ENCODE data around the gene S100Z.
"Not testable (repeated sequence)": the region's sequence is repeated elsewhere in the genome, so short reads cannot be mapped to it uniquely, and the experiment has no call there.

The S100Z gene

DNA sequence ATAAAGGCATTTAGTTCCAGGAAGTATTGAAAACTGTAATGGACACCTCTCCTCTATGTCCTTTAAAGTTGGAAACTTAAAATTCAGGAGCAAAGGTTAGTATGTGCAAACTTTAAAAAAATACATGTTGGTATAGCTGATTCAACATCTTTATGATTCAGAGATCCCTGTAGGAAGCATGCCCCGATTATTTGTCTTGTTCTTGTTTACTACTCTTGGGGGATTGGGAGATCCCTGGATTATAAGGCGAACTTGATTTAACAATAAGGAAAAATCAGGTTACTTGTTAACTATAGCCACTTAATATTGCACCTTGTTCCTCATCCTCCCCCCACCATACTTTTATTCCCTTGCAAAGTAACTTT is 29.3 kb upstream of the S100Z start (continued):
- TF ChIP-seq, protein P1, sequence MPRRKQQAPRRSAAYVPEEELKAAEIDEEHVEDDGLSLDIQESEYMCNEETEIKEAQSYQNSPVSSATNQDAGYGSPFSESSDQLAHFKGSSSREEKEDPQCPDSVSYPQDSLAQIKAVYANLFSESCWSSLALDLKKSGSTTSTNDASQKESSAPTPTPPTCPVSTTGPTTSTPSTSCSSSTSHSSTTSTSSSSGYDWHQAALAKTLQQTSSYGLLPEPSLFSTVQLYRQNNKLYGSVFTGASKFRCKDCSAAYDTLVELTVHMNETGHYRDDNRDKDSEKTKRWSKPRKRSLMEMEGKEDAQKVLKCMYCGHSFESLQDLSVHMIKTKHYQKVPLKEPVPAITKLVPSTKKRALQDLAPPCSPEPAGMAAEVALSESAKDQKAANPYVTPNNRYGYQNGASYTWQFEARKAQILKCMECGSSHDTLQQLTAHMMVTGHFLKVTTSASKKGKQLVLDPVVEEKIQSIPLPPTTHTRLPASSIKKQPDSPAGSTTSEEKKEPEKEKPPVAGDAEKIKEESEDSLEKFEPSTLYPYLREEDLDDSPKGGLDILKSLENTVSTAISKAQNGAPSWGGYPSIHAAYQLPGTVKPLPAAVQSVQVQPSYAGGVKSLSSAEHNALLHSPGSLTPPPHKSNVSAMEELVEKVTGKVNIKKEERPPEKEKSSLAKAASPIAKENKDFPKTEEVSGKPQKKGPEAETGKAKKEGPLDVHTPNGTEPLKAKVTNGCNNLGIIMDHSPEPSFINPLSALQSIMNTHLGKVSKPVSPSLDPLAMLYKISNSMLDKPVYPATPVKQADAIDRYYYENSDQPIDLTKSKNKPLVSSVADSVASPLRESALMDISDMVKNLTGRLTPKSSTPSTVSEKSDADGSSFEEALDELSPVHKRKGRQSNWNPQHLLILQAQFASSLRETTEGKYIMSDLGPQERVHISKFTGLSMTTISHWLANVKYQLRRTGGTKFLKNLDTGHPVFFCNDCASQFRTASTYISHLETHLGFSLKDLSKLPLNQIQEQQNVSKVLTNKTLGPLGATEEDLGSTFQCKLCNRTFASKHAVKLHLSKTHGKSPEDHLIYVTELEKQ (tag by site-specific recombination; IDR thresholded peaks at IDR 0.05; ENCODE audit: borderline replicate concordance): no peak
- no peak for TF ChIP-seq ZNF768 (tag by site-specific recombination; IDR thresholded peaks at IDR 0.05)
- no peak for TF ChIP-seq ZNF324 (tag by site-specific recombination; IDR thresholded peaks at IDR 0.05)
- TF ChIP-seq PRDM1 (tag by site-specific recombination; IDR thresholded peaks at IDR 0.05): no peak

DNA sequence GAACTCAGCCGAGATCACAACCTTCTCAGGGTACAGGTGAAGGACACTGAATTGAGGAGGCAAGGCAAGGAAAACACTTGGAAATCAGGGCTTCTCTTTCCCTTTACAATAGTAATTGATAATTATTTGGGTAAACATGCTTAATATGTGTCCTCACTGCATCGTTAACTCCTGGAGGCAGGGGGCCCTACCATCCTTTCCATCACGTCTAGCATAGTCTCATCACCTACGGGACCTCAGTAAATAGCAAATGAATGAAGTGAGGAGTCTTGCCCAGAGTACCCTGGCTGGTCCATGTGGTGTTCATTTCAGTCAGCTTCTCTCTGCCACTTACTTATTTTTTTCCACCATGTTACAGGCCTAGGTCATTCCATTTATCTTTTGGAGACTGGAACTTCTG is 28.7 kb upstream of the S100Z start:
- TF ChIP-seq, protein P2, sequence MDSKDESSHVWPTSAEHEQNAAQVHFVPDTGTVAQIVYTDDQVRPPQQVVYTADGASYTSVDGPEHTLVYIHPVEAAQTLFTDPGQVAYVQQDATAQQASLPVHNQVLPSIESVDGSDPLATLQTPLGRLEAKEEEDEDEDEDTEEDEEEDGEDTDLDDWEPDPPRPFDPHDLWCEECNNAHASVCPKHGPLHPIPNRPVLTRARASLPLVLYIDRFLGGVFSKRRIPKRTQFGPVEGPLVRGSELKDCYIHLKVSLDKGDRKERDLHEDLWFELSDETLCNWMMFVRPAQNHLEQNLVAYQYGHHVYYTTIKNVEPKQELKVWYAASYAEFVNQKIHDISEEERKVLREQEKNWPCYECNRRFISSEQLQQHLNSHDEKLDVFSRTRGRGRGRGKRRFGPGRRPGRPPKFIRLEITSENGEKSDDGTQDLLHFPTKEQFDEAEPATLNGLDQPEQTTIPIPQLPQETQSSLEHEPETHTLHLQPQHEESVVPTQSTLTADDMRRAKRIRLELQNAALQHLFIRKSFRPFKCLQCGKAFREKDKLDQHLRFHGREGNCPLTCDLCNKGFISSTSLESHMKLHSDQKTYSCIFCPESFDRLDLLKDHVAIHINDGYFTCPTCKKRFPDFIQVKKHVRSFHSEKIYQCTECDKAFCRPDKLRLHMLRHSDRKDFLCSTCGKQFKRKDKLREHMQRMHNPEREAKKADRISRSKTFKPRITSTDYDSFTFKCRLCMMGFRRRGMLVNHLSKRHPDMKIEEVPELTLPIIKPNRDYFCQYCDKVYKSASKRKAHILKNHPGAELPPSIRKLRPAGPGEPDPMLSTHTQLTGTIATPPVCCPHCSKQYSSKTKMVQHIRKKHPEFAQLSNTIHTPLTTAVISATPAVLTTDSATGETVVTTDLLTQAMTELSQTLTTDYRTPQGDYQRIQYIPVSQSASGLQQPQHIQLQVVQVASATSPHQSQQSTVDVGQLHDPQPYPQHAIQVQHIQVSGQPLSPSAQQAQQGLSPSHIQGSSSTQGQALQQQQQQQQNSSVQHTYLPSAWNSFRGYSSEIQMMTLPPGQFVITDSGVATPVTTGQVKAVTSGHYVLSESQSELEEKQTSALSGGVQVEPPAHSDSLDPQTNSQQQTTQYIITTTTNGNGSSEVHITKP (tag by site-specific recombination; IDR thresholded peaks at IDR 0.05): 0 out of 2 replicates have a peak, but pooled peaks have one; percentile 23
- TF ChIP-seq ZSCAN30 (tag by site-specific recombination; IDR thresholded peaks at IDR 0.05): no peak
- Histone ChIP-seq H3K36me3 (ENCODE audit: control insufficient read depth in 2 of 2, insufficient read depth in 1 of 2, low read length in 2 of 2) (peaks cover 0 to 3% of the 10 kb centered on the region in 2 experiments; a peak in 1 of 3 replicates), H3K4me1 (ENCODE audit: control insufficient read depth, insufficient read depth, low read length) (peaks cover 4% of the 10 kb centered on the region), H3K9me3 (ENCODE audit: control insufficient read depth, insufficient read depth, low read depth, low read length) (no peaks in the 10 kb centered on the region), H3K4me3 (ENCODE audit: low read depth, low read length) (peak overlapping the region; percentile 65), H3K27ac (ENCODE audit: extremely low read depth, low read depth, low read length) (no peak overlapping the region)
- ChIA-PET CTCF (interaction anchor here (1.1 to 1.6 kb wide), 2 partner anchors 21 to 219 kb away, joined by 3 to 4 read pairs; no protein-coding TSS in a partner anchor), POLR2A (interaction anchor here (0.7 to 1.2 kb wide), 2 partner anchors 30 to 213 kb away, joined by 3 read pairs; no protein-coding TSS in a partner anchor)

DNA sequence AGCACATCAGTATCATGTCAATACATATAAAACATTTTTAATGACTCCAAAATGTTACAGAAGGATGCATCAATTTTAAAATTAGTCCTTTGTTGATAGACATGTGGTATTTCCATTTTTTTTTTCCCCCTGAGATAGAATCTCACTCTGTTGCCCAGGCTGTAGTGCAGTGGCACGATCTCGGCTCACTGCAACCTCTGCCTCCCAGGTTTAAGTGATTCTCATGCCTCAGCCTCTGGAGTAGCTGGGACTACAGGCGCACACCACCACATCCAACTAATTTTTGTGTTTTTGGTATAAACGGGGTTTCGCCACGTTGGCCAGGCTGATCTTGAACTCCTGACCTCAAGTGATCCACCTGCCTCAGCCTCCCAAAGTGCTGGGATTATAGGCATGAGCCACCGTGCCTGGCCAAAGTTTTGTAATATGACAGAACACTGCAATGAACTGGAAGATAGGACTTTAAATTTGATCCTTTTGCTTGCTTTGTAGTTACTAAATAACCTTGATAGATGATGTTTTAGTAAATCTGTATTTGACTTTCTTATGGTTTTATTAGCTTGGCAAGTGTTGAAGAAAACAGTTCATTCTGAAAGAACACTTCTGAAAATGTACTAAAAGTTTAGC is 27.6 kb upstream of the S100Z start:
- POLR2A ChIA-PET: interaction anchor here (0.7 kb wide), 1 partner anchor 212 kb away, joined by 3 read pairs; no protein-coding TSS in a partner anchor
- CTCF ChIA-PET: interaction anchor here (0.7 kb wide), 1 partner anchor 1308 kb away, joined by 3 read pairs; no protein-coding TSS in a partner anchor
- not testable (repeated sequence) for H3K36me3 ChIP-seq (ENCODE audit: control insufficient read depth in 2 of 2, insufficient read depth in 1 of 2, low read length in 2 of 2); H3K4me3 ChIP-seq (ENCODE audit: low read depth, low read length); H3K27ac ChIP-seq (ENCODE audit: extremely low read depth, low read depth, low read length); H3K4me1 ChIP-seq (ENCODE audit: control insufficient read depth, insufficient read depth, low read length); H3K9me3 ChIP-seq (ENCODE audit: control insufficient read depth, insufficient read depth, low read depth, low read length)
- TF ChIP-seq ZNF394 (tag by site-specific recombination; IDR thresholded peaks at IDR 0.05; ENCODE audit: borderline replicate concordance) (peak; percentile 20; the same call in 1 of the 2 replicates), ZNF121 (tag by site-specific recombination; IDR thresholded peaks at IDR 0.05) (peak; percentile 66)

DNA sequence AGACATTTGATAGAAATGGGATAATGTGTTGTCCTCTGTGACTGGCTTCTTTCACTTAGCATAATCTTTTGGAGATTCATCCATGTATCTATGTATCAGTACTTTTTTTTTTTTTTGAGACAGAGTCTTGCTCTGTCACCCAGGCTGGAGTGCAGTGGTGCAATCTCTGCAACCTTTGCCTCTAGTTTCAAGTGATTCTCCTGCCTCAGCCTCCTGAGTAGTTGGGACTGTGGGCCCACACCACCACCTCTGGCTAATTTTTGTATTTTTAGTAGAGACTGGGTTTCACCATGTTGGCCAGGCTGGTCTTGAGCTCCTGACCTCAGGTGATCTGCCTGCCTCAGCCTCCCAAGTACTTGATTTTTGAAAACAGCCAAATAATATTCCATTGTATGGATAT is 23.4 kb upstream of the S100Z start:
- H3K4me3 ChIP-seq (ENCODE audit: low read depth, low read length); H3K36me3 ChIP-seq (ENCODE audit: control insufficient read depth in 2 of 2, insufficient read depth in 1 of 2, low read length in 2 of 2); H3K27ac ChIP-seq (ENCODE audit: extremely low read depth, low read depth, low read length); POLR2A ChIA-PET; H3K9me3 ChIP-seq (ENCODE audit: control insufficient read depth, insufficient read depth, low read depth, low read length); H3K4me1 ChIP-seq (ENCODE audit: control insufficient read depth, insufficient read depth, low read length): not testable (repeated sequence)
- CTCF ChIA-PET: interaction anchor here (0.6 kb wide), 1 partner anchor 234 kb away, joined by 3 read pairs; no protein-coding TSS in a partner anchor
- TF ChIP-seq, protein P3, sequence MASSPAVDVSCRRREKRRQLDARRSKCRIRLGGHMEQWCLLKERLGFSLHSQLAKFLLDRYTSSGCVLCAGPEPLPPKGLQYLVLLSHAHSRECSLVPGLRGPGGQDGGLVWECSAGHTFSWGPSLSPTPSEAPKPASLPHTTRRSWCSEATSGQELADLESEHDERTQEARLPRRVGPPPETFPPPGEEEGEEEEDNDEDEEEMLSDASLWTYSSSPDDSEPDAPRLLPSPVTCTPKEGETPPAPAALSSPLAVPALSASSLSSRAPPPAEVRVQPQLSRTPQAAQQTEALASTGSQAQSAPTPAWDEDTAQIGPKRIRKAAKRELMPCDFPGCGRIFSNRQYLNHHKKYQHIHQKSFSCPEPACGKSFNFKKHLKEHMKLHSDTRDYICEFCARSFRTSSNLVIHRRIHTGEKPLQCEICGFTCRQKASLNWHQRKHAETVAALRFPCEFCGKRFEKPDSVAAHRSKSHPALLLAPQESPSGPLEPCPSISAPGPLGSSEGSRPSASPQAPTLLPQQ (tag by site-specific recombination; IDR thresholded peaks at IDR 0.05): peak; percentile 51
- 0 out of 2 replicates have a peak, but pooled peaks have one; percentile 52 for TF ChIP-seq ZFP69B (tag by site-specific recombination; IDR thresholded peaks at IDR 0.05)
